Fibroblast of lung (primary cell): Measurements from ENCODE around the gene TMC1. TPM values are rescaled to one million over a fixed set of nuclear protein-coding genes. Genes with fewer than 3 reads are reported as not detected.
A peak's percentile ranks its signal among the peaks of the same experiment; 100 is the strongest.

Experiments
- DNase-seq, 2 donors: peaks; one replicate each; pipeline versions ENCODE4 v3.0.0 to v3.0.0-alpha.2; 2010; ENCODE audit warnings: low read depth in 2 of 2
- H2AFZ ChIP-seq: 2 replicates; pipeline ENCODE4 v1.5.1; 2012; ENCODE audit warnings: low read length, control low read depth, inconsistent platforms
- H3K27ac ChIP-seq: 2 replicates; pipeline ENCODE4 v1.5.1; 2011; ENCODE audit warnings: low read length, control low read depth; ENCODE audit not compliant: insufficient read depth
- H3K27me3 ChIP-seq: 2 replicates; pipeline ENCODE4 v1.5.1; 2011; ENCODE audit warnings: mild to moderate bottlenecking, low read length; ENCODE audit not compliant: control insufficient read depth, insufficient read depth
- H3K36me3 ChIP-seq: 2 replicates; pipeline ENCODE4 v1.5.1; 2011; ENCODE audit warnings: low read length; ENCODE audit not compliant: control insufficient read depth, insufficient read depth
- H3K4me1 ChIP-seq: 2 replicates; pipeline ENCODE4 v1.5.1; 2011; ENCODE audit warnings: low read length; ENCODE audit not compliant: control insufficient read depth, insufficient read depth; ENCODE audit errors: extremely low read depth
- H3K4me2 ChIP-seq: 2 replicates; pipeline ENCODE4 v1.5.1; 2011; ENCODE audit warnings: low read length, control low read depth; ENCODE audit not compliant: insufficient read depth; ENCODE audit errors: extremely low read depth
- H3K4me3 ChIP-seq, 4 experiments: fragments of 200-600 bp in 1 of 4; sonication (generic) in 1 of 4; replicated peaks in 1 of 4; 2 replicates each; pipeline ENCODE4 v1.5.1; 2011 to 2016; ENCODE audit warnings: low read length in 4 of 4, low read depth in 3 of 4, mild to moderate bottlenecking in 3 of 4, control low read depth in 2 of 4, inconsistent platforms in 1 of 4, mixed read lengths in 1 of 4; ENCODE audit not compliant: insufficient read depth in 1 of 4; ENCODE audit errors: control extremely low read depth in 1 of 4
- H3K79me2 ChIP-seq: 2 replicates; pipeline ENCODE4 v1.5.1; 2012; ENCODE audit warnings: mild to moderate bottlenecking, low read length, inconsistent platforms; ENCODE audit not compliant: control insufficient read depth, insufficient read depth
- H3K9ac ChIP-seq: 2 replicates; pipeline ENCODE4 v1.5.1; 2011; ENCODE audit warnings: mild to moderate bottlenecking, low read length, control low read depth; ENCODE audit not compliant: insufficient read depth
- H3K9me3 ChIP-seq: 2 replicates; pipeline ENCODE4 v1.5.1; 2012; ENCODE audit warnings: low read depth, low read length; ENCODE audit not compliant: control insufficient read depth, insufficient read depth
- H4K20me1 ChIP-seq: 2 replicates; pipeline ENCODE4 v1.5.1; 2011; ENCODE audit warnings: low read length; ENCODE audit not compliant: control insufficient read depth, insufficient read depth; ENCODE audit errors: extremely low read depth
- CTCF ChIP-seq, 2 donors: IDR thresholded peaks in 1 of 2; conservative IDR thresholded peaks in 1 of 2; 1 replicate in 1 of 2; 2 replicates in 1 of 2; pipeline ENCODE4 v1.5.1; 2011 to 2012; ENCODE audit warnings: low read length in 2 of 2, control low read depth in 1 of 2, inconsistent platforms in 1 of 2, low read depth in 1 of 2, mild to moderate bottlenecking in 1 of 2
- EZH2 ChIP-seq: IDR thresholded peaks from 2 replicates; pipeline ENCODE4 v1.5.1; 2012; ENCODE audit warnings: low read length, control low read depth, mild to moderate bottlenecking; ENCODE audit errors: missing control alignments
- polyA plus RNA-seq, 2 donors: library from polyadenylated mRNA; depleted of rRNA in 1 of 2; stranded (reverse) in 1 of 2; unstranded in 1 of 2; fragments of >200 nt; gene quantifications; 2 replicates each; pipeline ENCODE4 v1.2.1, GENCODE V29; 2011 to 2012; ENCODE audit warnings: missing spikeins in 1 of 2
- total RNA-seq: library from RNA; depleted of rRNA; stranded (reverse); fragments of >200 nt; gene quantifications from 2 replicates; pipeline ENCODE4 v1.2.1, GENCODE V29; 2014

TMC1 gene
- total and polyA plus RNA-seq, 2 donors (not counting 1 experiment from before 2014, with no cell fraction given): 0.27 to 0.33 TPM

DNA sequence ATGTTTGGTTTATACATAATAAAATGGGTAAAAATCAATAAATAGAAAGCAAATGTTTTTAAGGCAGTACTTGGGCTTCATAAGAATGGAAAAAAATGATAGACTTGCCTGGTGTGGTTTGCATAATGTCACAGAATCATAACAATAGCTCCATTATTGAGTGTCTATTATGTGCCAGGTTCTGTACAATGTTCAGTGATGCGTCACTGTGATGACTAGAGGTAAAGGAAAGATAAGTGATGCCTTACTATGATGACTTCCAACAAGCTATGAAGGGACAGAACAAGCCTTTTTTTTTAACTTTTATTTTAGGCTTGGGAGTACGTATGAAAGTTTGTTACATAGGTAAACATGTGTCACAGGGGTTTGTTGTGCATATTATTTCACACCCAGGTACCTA lies 128.8 kb downstream of the TMC1 start:
- Histone ChIP-seq H3K27ac (no peak overlapping the region), H2AFZ (no peak overlapping the region)
- DNase-seq: peak in 1 of 2 donors; percentile 40

DNA sequence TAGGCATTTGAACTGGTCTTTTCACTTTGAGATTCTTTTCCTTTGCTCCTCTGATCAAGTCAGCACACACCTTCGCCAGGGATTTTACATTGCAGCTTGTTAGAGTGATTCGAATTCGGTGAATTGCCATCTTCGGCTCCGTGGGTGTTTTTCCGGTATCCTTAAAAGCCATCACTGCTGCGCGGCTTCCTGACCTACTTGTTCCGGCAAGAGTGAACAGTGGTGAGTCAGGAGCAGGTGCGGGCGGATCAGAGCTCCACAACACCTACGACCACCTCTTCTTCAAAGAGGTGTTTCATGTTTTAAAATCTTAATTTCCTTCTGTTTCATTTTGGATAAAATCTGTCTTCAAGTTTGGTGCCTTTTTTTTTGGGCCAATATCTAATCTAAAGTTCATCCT lies 134.6 kb downstream of the TMC1 start:
- Histone ChIP-seq H3K79me2 (no peaks in the 10 kb centered on the region), H3K27ac (no peak overlapping the region), H3K36me3 (no peaks in the 10 kb centered on the region), H3K9ac (no peak overlapping the region), H3K4me3 (no peak overlapping the region), H4K20me1 (no peaks in the 10 kb centered on the region), H3K27me3 (no peaks in the 10 kb centered on the region), H3K4me1 (no peaks in the 10 kb centered on the region), H3K9me3 (no peaks in the 10 kb centered on the region), H3K4me2 (no peak overlapping the region), H2AFZ (no peak overlapping the region)
- no peak for DNase-seq
- TF ChIP-seq EZH2 (no peak), CTCF (conservative IDR thresholded peaks at IDR 0.05 in 1 of 2, IDR thresholded peaks at IDR 0.05 in 1 of 2; ENCODE audit: low read depth in 1 of 2, low read length in 2 of 2) (no peak)

More for the DNA sequence above, 128.8 kb downstream of the TMC1 start:
- H3K36me3 ChIP-seq: no peaks in the 10 kb centered on the region
- no peak overlapping the region for H3K9ac ChIP-seq
- no peaks in the 10 kb centered on the region for H3K27me3 ChIP-seq
- no peak for TF ChIP-seq CTCF (conservative IDR thresholded peaks at IDR 0.05 in 1 of 2, IDR thresholded peaks at IDR 0.05 in 1 of 2; ENCODE audit: low read depth in 1 of 2, low read length in 2 of 2)
- no peak for TF ChIP-seq EZH2
- no peaks in the 10 kb centered on the region for H3K79me2 ChIP-seq
- no peak overlapping the region for H3K4me2 ChIP-seq
- H3K4me1 ChIP-seq: no peaks in the 10 kb centered on the region
- H3K4me3 ChIP-seq: no peak overlapping the region
- H3K9me3 ChIP-seq: no peaks in the 10 kb centered on the region
- no peaks in the 10 kb centered on the region for H4K20me1 ChIP-seq

- no peak overlapping the region for H3K4me2 ChIP-seq
- no peak for DNase-seq
- H3K79me2 ChIP-seq: no peaks in the 10 kb centered on the region
- TF ChIP-seq CTCF (conservative IDR thresholded peaks at IDR 0.05 in 1 of 2, IDR thresholded peaks at IDR 0.05 in 1 of 2; ENCODE audit: low read depth in 1 of 2, low read length in 2 of 2) (no peak), EZH2 (no peak)
- no peaks in the 10 kb centered on the region for H3K36me3 ChIP-seq
- H2AFZ ChIP-seq: no peak overlapping the region
- H3K4me3 ChIP-seq: no peak overlapping the region
- H3K27me3 ChIP-seq: no peaks in the 10 kb centered on the region
- H3K9ac ChIP-seq: no peak overlapping the region
- no peaks in the 10 kb centered on the region for H3K4me1 ChIP-seq
- no peaks in the 10 kb centered on the region for H4K20me1 ChIP-seq
- H3K9me3 ChIP-seq: no peaks in the 10 kb centered on the region
- H3K27ac ChIP-seq: no peak overlapping the region
These were observed 135.6 kb downstream of the TMC1 start for GRCh38 chr9:72657023-72657422.
